Neural cell (in vitro differentiated cells): ENCODE data around the gene HAPSTR1. TPM values are rescaled to one million over a fixed set of nuclear protein-coding genes. Genes with fewer than 3 reads are reported as not detected.

Experiments used
- H2AFZ ChIP-seq: fragments of 200-600, 300-800 bp; sonication (generic), shearing (Covaris generic); 2 replicates; pipeline ENCODE4 v1.6.0; 2014; ENCODE audit warnings: low read depth, mild to moderate bottlenecking, antibody characterized with exemption, low read length, moderate library complexity
- H3F3A ChIP-seq: fragments of 200-600 bp; shearing (Covaris generic); 2 replicates; pipeline ENCODE4 v1.6.1; 2016; ENCODE audit warnings: mild to moderate bottlenecking, moderate library complexity, mixed read lengths, antibody characterized with exemption, low read length; ENCODE audit not compliant: insufficient read depth, poor library complexity, severe bottlenecking
- H3K27ac ChIP-seq: fragments of 200-600, 300-800 bp; sonication (generic), shearing (Covaris generic); 2 replicates; pipeline ENCODE4 v1.5.1; 2014; ENCODE audit warnings: mild to moderate bottlenecking, low read length, moderate library complexity
- H3K27me3 ChIP-seq: fragments of 300-800, 200-600 bp; sonication (generic), shearing (Covaris generic); 2 replicates; pipeline ENCODE4 v1.6.0; 2014; ENCODE audit warnings: mild to moderate bottlenecking, low read depth, low read length, moderate library complexity; ENCODE audit not compliant: insufficient read depth
- H3K36me3 ChIP-seq: fragments of 300-800, 200-600 bp; sonication (generic), shearing (Covaris generic); 2 replicates; pipeline ENCODE4 v1.5.1; 2014; ENCODE audit warnings: mild to moderate bottlenecking, antibody characterized with exemption, low read length, moderate library complexity; ENCODE audit not compliant: insufficient read depth
- H3K4me2 ChIP-seq: fragments of 300-800, 200-600 bp; sonication (generic), shearing (Covaris generic); 2 replicates; pipeline ENCODE4 v1.6.0; 2014; ENCODE audit warnings: mild to moderate bottlenecking, low read length
- H3K4me3 ChIP-seq: fragments of 300-800, 200-600 bp; sonication (generic), shearing (Covaris generic); 2 replicates; pipeline ENCODE4 v1.5.1; 2014; ENCODE audit warnings: mild to moderate bottlenecking, low read length, moderate library complexity
- H3K79me2 ChIP-seq: fragments of 200-600 bp; shearing (Covaris generic); replicated peaks from 2 replicates; pipeline ENCODE4 v1.6.0; 2014; ENCODE audit warnings: mild to moderate bottlenecking, low read length, moderate library complexity; ENCODE audit not compliant: insufficient read depth
- H3K9ac ChIP-seq: fragments of 300-800, 200-600 bp; sonication (generic), shearing (Covaris generic); 2 replicates; pipeline ENCODE4 v1.6.1; 2016; ENCODE audit warnings: mild to moderate bottlenecking, low read length, mixed read lengths
- H3K9me2 ChIP-seq: fragments of 200-600 bp; shearing (Covaris generic); 2 replicates; pipeline ENCODE4 v1.6.1; 2016; ENCODE audit warnings: mild to moderate bottlenecking, low read length, mixed read lengths; ENCODE audit not compliant: insufficient read depth
- H3K9me3 ChIP-seq: fragments of 200-600, 300-800 bp; sonication (generic), shearing (Covaris generic); 2 replicates; pipeline ENCODE4 v1.6.1; 2016; ENCODE audit warnings: mild to moderate bottlenecking, mixed run types, low read length, moderate library complexity, mixed read lengths
- H4K20me1 ChIP-seq: fragments of 200-600 bp; shearing (Covaris generic); 2 replicates; pipeline ENCODE4 v1.6.1; 2016; ENCODE audit warnings: mild to moderate bottlenecking, mixed run types; ENCODE audit not compliant: insufficient read depth
- CTCF ChIP-seq: fragments of 450-650 bp; IDR thresholded peaks from 2 replicates; pipeline ENCODE4 v1.5.1; 2014; ENCODE audit warnings: antibody characterized with exemption, mild to moderate bottlenecking, moderate library complexity; ENCODE audit not compliant: poor library complexity, severe bottlenecking
- EP300 ChIP-seq: fragments of 450-650 bp; conservative IDR thresholded peaks from 2 replicates; pipeline ENCODE4 v1.6.1; 2014; ENCODE audit warnings: antibody characterized with exemption, mild to moderate bottlenecking, moderate library complexity; ENCODE audit not compliant: poor library complexity, severe bottlenecking
- EZH2 ChIP-seq: fragments of 200-600, 300-800 bp; shearing (Covaris generic), sonication (generic); IDR thresholded peaks from 2 replicates; pipeline ENCODE4 v1.6.1; 2014; ENCODE audit warnings: antibody characterized with exemption, low read length, borderline replicate concordance, mild to moderate bottlenecking; ENCODE audit not compliant: insufficient read depth, poor library complexity, severe bottlenecking
- MXI1 ChIP-seq: fragments of 450-650 bp; conservative IDR thresholded peaks from 2 replicates; pipeline ENCODE4 v1.6.1; 2014; ENCODE audit warnings: antibody characterized with exemption, mild to moderate bottlenecking; ENCODE audit not compliant: poor library complexity, severe bottlenecking
- POLR2AphosphoS5 ChIP-seq: IDR thresholded peaks from 2 replicates; pipeline ENCODE4 v1.6.1; 2012
- RAD21 ChIP-seq: fragments of 450-650 bp; conservative IDR thresholded peaks from 2 replicates; pipeline ENCODE4 v1.6.1; 2014; ENCODE audit warnings: antibody characterized with exemption, mild to moderate bottlenecking, moderate library complexity
- REST ChIP-seq: IDR thresholded peaks from 2 replicates; pipeline ENCODE4 v1.6.1; 2012; ENCODE audit warnings: borderline replicate concordance
- SMC3 ChIP-seq: fragments of 450-650 bp; conservative IDR thresholded peaks from 2 replicates; pipeline ENCODE4 v1.6.1; 2014; ENCODE audit warnings: antibody characterized with exemption, mild to moderate bottlenecking, moderate library complexity; ENCODE audit not compliant: poor library complexity
- TAF1 ChIP-seq: IDR thresholded peaks from 2 replicates; pipeline ENCODE4 v1.6.1; 2012; ENCODE audit warnings: low read depth
- polyA plus RNA-seq: library from polyadenylated mRNA; depleted of rRNA; stranded (reverse); fragments of >200 nt; gene quantifications from 2 replicates; pipeline ENCODE4 v1.2.3, GENCODE V29; 2014

The HAPSTR1 gene
- polyA plus RNA-seq, 1 donor from 2014 or later = 60.7 TPM

GRCh38 chr16:9112166-9112843 lies 20.9 kb downstream of the HAPSTR1 start:
- Histone ChIP-seq H3K79me2 (peaks cover 95% of the 10 kb centered on the region), H4K20me1 (peaks cover 61% of the 10 kb centered on the region), H3F3A (no peaks in the 10 kb centered on the region), H3K9me3 (no peaks in the 10 kb centered on the region), H3K4me2 (no peak overlapping the region), H3K4me3 (no peak overlapping the region), H3K27me3 (no peaks in the 10 kb centered on the region), H3K9ac (no peak overlapping the region), H2AFZ (no peak overlapping the region), H3K27ac (no peak overlapping the region), H3K36me3 (peaks cover 13% of the 10 kb centered on the region), H3K9me2 (no peaks in the 10 kb centered on the region)
- TF ChIP-seq TAF1 (no peak), POLR2AphosphoS5 (peak; percentile 16)

GRCh38 chr16:9112844-9113186 lies 21.4 kb downstream of the HAPSTR1 start:
- Histone ChIP-seq H3K4me3 (no peak overlapping the region), H3K9me2 (no peaks in the 10 kb centered on the region), H3K79me2 (peaks cover 90% of the 10 kb centered on the region), H2AFZ (no peak overlapping the region), H3K9ac (no peak overlapping the region), H3K9me3 (no peaks in the 10 kb centered on the region), H3K27ac (no peak overlapping the region), H3K4me2 (no peak overlapping the region), H3F3A (no peaks in the 10 kb centered on the region), H4K20me1 (peaks cover 61% of the 10 kb centered on the region), H3K36me3 (peaks cover 13% of the 10 kb centered on the region), H3K27me3 (no peaks in the 10 kb centered on the region)
- no peak for TF ChIP-seq SMC3
- TF ChIP-seq TAF1 = no peak
- TF ChIP-seq RAD21 = no peak
- TF ChIP-seq REST = no peak
- no peak for TF ChIP-seq MXI1
- TF ChIP-seq EZH2 = no peak
- TF ChIP-seq EP300 = no peak
- no peak for TF ChIP-seq POLR2AphosphoS5
- no peak for TF ChIP-seq CTCF

GRCh38 chr16:9113707-9114106 lies 22.3 kb downstream of the HAPSTR1 start:
- Histone ChIP-seq H3F3A (no peaks in the 10 kb centered on the region), H4K20me1 (peaks cover 56% of the 10 kb centered on the region), H3K36me3 (peaks cover 13% of the 10 kb centered on the region)

More at GRCh38 chr16:9113707-9114106, 22.3 kb downstream of the HAPSTR1 start:
- Histone ChIP-seq H3K4me3 (no peak overlapping the region), H2AFZ (no peak overlapping the region), H3K9me2 (no peaks in the 10 kb centered on the region), H3K27ac (no peak overlapping the region), H3K9me3 (no peaks in the 10 kb centered on the region), H3K79me2 (peaks cover 81% of the 10 kb centered on the region), H3K4me2 (no peak overlapping the region), H3K27me3 (no peaks in the 10 kb centered on the region), H3K9ac (no peak overlapping the region)
- TF ChIP-seq CTCF (no peak), POLR2AphosphoS5 (no peak), EZH2 (no peak), TAF1 (no peak), MXI1 (no peak), SMC3 (no peak), EP300 (no peak), REST (no peak), RAD21 (no peak)
